GM21360 (cell line): Measurements from ENCODE around the gene HAUS5.
"Not testable (repeated sequence)": the region's sequence is repeated elsewhere in the genome, so short reads cannot be mapped to it uniquely, and the experiment has no call there.

Experiments used
- ATAC-seq: cut with Tn5 transposase; IDR thresholded peaks from one replicate; pipeline ENCODE4 v1.9.1; 2021; ENCODE audit warnings: mild to moderate bottlenecking, moderate library complexity; ENCODE audit not compliant: unreplicated experiment

HAUS5 gene

GRCh38 chr19:35641515-35642151 lies 29.1 kb downstream of the HAUS5 start, which contains the start of gene ETV2:
Gene ETV2, plus strand, starts transcription at chr19:35641745. Its CDS starts 716 bp downstream, at chr19:35642461.
- no peak for ATAC-seq

- ATAC-seq, result no peak
Measured at GRCh38 chr19:35642312-35642711, 29.8 kb downstream of the HAUS5 start.

- ATAC-seq, result no peak
Measured at GRCh38 chr19:35642798-35643254, 30.3 kb downstream of the HAUS5 start.

GRCh38 chr19:35643255-35644205 lies 31.0 kb downstream of the HAUS5 start:
- peak; percentile 33 for ATAC-seq

- peak; percentile 60 for ATAC-seq
Measured at GRCh38 chr19:35644206-35644986, 31.9 kb downstream of the HAUS5 start.

- no peak for ATAC-seq
Measured at GRCh38 chr19:35644987-35645679, 32.6 kb downstream of the HAUS5 start.

- no peak for ATAC-seq
Measured at GRCh38 chr19:35645680-35646511, 33.4 kb downstream of the HAUS5 start.

- peak; percentile 59 for ATAC-seq
Measured at GRCh38 chr19:35648017-35648961, 35.8 kb downstream of the HAUS5 start, which contains the start of gene COX6B1. Gene COX6B1, plus strand, starts transcription at chr19:35648323. Its CDS starts 2,921 bp downstream, at chr19:35651244.

GRCh38 chr19:35650581-35650980 lies 38.0 kb downstream of the HAUS5 start:
- ATAC-seq, result no peak

GRCh38 chr19:35654828-35655227 lies 42.3 kb downstream of the HAUS5 start:
- not testable (repeated sequence) for ATAC-seq

- no peak for ATAC-seq
Measured at GRCh38 chr19:35655600-35655999, 43.1 kb downstream of the HAUS5 start.

- no peak for ATAC-seq
Measured at GRCh38 chr19:35656700-35657099, 44.2 kb downstream of the HAUS5 start.

- ATAC-seq, result no peak
Measured at GRCh38 chr19:35657904-35658700, 45.6 kb downstream of the HAUS5 start.

- no peak for ATAC-seq
Measured at GRCh38 chr19:35661995-35662340, 49.4 kb downstream of the HAUS5 start.

- no peak for ATAC-seq
Measured at GRCh38 chr19:35663981-35664380, 51.4 kb downstream of the HAUS5 start.

- ATAC-seq, result no peak
Measured at GRCh38 chr19:35665157-35665556, 52.6 kb downstream of the HAUS5 start.

- no peak for ATAC-seq
Measured at GRCh38 chr19:35665604-35666003, 53.1 kb downstream of the HAUS5 start.
